IMR-90 (cell line): ENCODE measurements around the gene CYP3A4.

ENCODE experiments used
- RAD21 ChIP-seq: IDR thresholded peaks from 2 replicates; pipeline ENCODE4 v1.6.1; 2012; ENCODE audit warnings: low read length, improper control_type of control experiment
- TF ChIP-seq, protein P1 (sequence below): conservative IDR thresholded peaks from 2 replicates; pipeline ENCODE4 v1.5.1; 2012; ENCODE audit warnings: mild to moderate bottlenecking, low read depth, low read length, improper control_type of control experiment

DNA sequence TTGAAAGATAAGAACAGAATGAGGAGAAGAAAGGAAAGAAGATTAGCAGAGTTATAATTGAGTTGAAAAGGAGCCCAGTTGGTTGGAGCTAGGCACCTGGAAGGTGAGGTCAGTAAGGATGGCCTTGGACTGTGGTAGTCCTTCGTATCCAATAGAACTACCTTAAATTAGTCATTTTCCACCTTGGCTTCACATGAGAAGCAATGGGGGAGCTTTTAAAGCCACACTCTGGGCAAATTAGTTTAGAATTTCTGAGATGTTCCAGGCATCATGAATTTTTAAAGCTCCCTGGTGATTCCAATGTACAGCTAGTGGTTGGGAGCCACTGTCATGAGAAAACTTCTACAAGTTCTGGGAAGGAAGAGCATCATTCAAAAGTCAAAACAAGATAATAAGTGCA is 76.9 kb downstream of the CYP3A4 start:
- no peak for TF ChIP-seq RAD21
- TF ChIP-seq, protein P1, sequence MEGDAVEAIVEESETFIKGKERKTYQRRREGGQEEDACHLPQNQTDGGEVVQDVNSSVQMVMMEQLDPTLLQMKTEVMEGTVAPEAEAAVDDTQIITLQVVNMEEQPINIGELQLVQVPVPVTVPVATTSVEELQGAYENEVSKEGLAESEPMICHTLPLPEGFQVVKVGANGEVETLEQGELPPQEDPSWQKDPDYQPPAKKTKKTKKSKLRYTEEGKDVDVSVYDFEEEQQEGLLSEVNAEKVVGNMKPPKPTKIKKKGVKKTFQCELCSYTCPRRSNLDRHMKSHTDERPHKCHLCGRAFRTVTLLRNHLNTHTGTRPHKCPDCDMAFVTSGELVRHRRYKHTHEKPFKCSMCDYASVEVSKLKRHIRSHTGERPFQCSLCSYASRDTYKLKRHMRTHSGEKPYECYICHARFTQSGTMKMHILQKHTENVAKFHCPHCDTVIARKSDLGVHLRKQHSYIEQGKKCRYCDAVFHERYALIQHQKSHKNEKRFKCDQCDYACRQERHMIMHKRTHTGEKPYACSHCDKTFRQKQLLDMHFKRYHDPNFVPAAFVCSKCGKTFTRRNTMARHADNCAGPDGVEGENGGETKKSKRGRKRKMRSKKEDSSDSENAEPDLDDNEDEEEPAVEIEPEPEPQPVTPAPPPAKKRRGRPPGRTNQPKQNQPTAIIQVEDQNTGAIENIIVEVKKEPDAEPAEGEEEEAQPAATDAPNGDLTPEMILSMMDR: no peak
